Measurements from ENCODE around the gene IFNGR2.
A peak's percentile ranks its signal among the peaks of the same experiment; 100 is the strongest.
"Not testable (repeated sequence)": the region's sequence is repeated elsewhere in the genome, so short reads cannot be mapped to it uniquely, and the experiment has no call there.

The IFNGR2 gene

DNA sequence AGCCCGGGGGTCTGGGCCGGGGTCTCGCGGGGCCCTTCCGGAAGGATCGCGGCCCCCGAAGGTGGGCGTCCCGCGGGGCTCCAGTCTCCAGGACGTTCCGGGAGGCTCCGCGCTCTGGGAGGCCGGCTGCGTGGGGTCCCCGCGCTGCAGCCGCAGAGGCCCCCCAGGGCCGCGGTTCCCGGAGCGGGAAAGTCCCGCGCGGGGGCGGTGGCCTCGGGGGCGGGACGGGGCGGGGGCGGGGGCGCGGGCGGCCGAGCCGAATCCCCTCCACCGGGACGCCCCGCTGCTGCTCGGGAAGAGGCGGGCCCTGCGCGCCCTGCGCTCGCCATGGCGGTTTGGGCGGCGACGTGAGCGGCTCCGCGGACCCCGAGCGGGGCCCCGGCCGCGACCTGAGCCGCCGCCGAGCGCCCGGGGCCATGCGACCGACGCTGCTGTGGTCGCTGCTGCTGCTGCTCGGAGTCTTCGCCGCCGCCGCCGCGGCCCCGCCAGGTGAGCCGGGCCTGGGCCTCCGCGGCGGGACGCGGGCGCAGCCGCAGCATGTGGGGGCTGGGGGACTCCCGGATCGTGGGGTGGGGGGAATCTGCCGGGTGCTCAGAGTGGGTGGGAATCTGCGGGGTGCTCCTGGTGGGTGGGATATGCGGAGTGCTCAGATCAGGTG lies at the start of gene IFNGR2:
TSS of gene IFNGR2 (plus strand) at position 286 of the 658 bp plus-strand sequence. CDS start at position 417, 131 bp downstream.
- DNase-seq (ENCODE audit: low read depth in 2 of 2, low spot score in 1 of 2), result peak in 1 of 2 donors; percentile 4

DNA sequence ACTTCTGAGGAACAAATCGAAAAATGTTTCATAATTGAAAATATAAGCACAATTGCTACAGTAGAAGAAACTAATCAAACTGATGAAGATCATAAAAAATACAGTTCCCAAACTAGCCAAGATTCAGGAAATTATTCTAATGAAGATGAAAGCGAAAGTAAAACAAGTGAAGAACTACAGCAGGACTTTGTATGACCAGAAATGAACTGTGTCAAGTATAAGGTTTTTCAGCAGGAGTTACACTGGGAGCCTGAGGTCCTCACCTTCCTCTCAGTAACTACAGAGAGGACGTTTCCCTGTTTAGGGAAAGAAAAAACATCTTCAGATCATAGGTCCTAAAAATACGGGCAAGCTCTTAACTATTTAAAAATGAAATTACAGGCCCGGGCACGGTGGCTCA lies 47.9 kb upstream of the IFNGR2 start:
- no peak for DNase-seq (ENCODE audit: low read depth in 2 of 2, low spot score in 1 of 2)

DNA sequence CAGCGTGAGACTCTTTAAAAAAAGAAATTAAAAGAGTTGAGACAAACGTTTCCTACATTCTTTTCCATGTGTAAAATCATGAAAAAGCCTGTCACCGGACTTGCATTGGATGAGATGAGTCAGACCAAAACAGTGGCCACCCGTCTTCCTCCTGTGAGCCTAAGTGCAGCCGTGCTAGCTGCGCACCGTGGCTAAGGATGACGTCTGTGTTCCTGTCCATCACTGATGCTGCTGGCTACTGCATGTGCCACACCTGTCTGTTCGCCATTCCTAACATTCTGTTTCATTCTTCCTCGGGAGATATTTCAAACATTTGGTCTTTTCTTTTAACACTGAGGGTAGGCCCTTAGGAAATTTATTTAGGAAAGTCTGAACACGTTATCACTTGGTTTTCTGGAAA lies 47.2 kb upstream of the IFNGR2 start:
- no peak for DNase-seq (ENCODE audit: low read depth in 2 of 2, low spot score in 1 of 2)

GRCh38 chr21:33357177-33357576 lies 46.0 kb upstream of the IFNGR2 start:
- no peak for DNase-seq (ENCODE audit: low read depth in 2 of 2, low spot score in 1 of 2)

GRCh38 chr21:33359446-33359845 lies 43.8 kb upstream of the IFNGR2 start:
- DNase-seq (ENCODE audit: low read depth in 2 of 2, low spot score in 1 of 2), result no peak

DNA sequence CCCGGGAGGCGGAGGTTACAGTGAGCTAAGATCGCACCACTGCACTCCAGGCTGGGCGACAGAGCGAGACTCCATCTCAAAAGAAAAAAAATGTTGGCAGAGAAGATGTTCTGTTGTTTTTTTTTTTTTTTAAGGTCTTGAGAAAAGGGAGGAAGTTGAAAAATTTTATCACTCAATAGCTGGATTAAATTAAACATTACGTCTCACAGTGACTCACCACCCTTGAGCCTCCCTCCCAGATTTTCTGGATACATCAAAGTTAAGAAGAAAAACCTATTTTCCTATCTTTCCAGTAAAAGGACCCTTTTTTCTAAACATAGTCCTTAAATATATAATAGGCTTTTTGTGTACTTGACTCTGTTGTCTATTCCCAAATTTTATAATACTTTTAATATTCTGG lies 42.9 kb upstream of the IFNGR2 start:
- no peak for DNase-seq (ENCODE audit: low read depth in 2 of 2, low spot score in 1 of 2)

GRCh38 chr21:33360881-33361602 lies 42.2 kb upstream of the IFNGR2 start:
- DNase-seq (ENCODE audit: low read depth in 2 of 2, low spot score in 1 of 2), result peak; percentile 78 to 82

DNA sequence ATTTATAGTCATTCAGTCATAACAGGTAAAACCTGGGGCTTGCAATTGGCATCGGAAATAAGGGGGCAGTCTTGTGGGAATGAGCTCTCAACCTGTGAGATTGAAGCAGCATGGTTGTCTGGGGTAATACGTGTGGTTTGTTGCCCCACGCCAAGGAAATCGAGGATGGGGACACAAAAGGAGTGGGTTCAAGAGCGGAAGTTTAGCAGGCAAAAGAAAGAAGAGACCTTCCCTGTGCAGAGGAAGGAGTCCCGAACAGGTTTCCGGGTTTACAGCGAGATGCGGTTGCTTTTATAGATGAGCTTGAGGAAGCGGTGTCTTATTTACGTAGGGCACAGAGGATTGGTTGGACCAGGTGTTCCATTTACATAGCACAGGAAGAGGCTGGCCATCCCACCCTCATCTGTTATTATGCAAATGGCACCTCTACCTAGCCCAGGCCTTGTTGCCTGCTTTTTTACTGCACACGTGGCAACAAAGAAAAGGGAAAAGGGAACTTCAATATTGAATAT lies 41.1 kb upstream of the IFNGR2 start:
- peak in 1 of 2 donors; percentile 40 for DNase-seq (ENCODE audit: low read depth in 2 of 2, low spot score in 1 of 2)

DNA sequence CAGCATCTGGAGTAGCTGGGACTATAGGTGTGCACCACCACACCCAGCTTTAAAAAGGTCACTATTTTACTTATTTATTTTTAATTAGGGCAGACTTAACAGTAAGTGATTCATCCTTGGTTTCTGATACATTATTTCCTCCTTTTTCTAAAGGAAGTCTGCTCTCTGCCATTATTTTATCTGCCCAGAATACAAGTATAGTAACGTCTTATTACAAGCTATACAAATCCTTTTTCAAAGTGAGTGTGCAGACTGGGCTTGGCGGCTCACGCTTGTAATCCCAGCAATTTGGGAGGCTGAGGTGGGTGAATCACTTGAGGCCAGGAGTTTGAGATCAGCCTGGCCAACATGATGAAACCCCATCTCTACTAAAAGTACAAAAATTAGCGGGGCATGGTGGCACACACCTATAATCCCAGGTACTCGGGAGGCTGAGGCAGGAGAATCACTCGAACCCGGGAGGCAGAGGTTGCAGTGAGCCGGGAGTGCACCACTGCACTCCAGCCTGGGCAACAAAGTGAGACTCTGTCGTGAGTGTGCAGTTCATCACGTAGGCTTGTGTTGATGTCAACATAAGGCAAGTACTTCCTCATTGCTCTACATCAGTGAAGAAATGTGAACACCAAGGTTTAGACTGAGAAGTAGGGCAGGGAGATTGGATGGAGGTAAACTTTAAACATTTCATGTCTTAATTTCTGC lies 39.2 kb upstream of the IFNGR2 start:
- DNase-seq (ENCODE audit: low read depth in 2 of 2, low spot score in 1 of 2), result not testable (repeated sequence)

DNA sequence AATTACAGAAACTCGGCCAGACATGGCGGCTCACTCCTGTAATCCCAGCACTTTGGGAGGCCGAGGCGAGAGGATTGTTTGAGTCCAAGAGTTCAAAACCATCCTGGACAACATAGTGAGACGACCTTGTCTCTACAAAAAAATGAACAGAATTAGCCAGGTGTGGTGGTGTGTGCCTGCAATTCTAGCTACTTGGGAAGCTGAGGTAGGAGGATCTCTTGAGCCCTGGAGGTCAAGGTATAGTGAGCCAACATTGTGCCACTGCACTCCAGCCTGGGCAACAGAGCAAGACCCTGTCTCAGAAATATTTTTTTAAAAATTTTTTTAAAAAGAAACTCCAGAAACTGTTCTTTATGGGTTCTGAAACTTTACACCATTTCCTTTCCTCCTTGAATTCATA lies 38.4 kb upstream of the IFNGR2 start:
- DNase-seq (ENCODE audit: low read depth in 2 of 2, low spot score in 1 of 2), result no peak

DNA sequence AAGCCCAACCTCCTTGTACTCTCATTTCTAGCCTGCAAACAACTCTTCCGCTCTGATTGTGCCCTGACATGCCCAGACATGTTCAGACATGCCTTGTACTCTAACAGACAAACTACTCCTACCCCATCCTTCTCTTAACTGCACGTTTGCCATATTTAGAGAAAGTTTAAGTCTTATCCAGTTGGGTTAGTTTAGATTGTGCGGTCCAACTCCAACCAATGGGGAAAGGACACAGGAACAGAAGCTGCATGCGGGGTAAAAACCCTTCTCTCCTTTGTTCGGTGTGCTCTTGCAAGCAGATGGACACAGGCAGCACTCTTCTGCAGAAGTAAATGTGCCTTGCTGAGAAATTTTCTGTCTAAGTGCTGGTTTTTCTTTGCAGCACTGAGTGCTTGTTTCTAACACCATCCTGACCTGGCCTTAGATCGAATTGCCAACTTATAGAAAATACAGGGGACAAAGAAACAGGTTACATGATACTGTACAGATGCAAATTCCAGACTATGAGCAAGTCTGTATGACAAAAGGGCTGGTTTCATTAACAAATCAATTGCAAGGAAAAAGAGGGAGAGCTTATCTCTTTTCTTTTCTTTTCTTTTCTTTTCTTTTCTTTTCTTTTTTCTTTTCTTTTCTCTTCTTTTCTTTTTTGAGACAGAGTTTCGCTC lies 35.8 kb upstream of the IFNGR2 start:
- DNase-seq (ENCODE audit: low read depth in 2 of 2, low spot score in 1 of 2), result no peak

GRCh38 chr21:33368124-33368523 lies 35.1 kb upstream of the IFNGR2 start:
- DNase-seq (ENCODE audit: low read depth in 2 of 2, low spot score in 1 of 2), result no peak

GRCh38 chr21:33368576-33368975 lies 34.6 kb upstream of the IFNGR2 start:
- no peak for DNase-seq (ENCODE audit: low read depth in 2 of 2, low spot score in 1 of 2)

DNA sequence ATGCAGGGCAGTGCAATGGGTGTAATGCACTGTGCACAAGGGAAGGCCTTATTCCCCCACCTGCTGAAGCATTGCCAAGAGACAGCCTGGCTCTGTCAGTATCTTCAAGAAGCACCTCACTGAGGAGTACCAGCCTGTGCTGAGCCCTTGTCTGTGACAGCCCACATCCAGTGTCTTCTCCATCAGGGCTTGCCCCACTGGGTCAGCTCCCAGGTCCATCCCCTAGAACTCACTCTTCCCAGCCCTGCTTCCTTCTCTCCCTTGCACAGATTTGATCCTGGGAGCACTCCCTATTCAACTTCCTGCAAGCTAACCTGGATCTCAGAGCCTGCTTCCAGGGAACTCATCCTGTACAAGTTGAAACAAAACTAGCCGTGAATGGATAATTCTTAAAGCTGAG lies 33.6 kb upstream of the IFNGR2 start:
- DNase-seq (ENCODE audit: low read depth in 2 of 2, low spot score in 1 of 2), result no peak

DNA sequence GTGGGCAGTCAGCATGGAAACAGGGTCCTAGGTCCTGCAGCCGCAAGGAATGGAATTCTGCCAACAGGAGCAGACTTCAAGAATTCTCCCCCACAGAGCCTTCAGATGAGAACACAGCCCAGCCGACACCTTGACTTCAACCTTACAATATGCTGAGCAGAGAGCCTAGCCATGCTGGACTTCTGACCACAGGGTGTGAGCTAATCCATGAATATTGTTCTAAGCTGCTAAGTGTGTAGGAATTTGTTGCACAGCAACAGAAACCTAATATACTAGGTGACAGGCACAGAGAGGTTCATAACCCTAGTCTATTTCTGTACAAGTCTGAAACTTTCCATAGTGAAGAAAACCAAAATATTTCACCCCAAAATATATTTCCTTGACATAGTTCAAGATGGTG lies 32.9 kb upstream of the IFNGR2 start:
- DNase-seq (ENCODE audit: low read depth in 2 of 2, low spot score in 1 of 2), result no peak

DNA sequence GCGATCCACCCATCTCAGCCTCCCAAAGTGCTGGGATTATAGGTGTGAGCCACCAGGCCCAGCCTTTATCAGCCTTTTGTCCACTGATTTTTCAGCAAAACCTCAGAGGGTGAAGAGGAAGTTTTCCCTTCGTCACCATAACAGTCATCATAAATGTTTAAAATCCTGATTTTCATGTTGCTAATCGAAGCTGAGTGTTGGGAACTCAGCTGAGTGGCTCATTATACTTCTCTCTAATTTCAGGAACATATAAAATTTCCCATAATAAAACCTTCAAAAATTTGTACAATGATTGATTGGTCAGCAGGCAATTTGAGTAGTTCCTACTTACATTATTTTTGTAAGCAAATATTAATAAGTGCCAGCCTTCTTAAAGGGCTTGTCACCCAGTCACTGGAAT lies 31.8 kb upstream of the IFNGR2 start:
- DNase-seq (ENCODE audit: low read depth in 2 of 2, low spot score in 1 of 2), result no peak

DNA sequence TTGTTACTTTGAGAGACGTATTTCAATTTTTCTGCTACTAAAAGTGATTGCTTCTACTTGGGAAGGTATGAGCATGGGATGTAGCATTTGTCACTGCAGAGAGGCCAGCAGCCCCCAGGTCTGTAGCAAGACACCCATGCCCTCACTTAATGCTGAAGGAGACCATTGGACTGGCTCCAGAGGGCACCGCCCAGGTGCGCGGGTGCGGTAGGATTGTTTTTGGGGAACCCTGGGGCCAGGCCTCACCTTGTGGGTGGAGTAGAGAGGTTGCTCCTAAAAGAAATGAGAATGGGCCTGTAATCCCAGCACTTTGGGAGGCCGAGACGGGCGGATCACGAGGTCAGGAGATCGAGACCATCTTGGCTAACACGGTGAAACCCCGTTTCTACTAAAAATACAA lies 30.6 kb upstream of the IFNGR2 start:
- no peak for DNase-seq (ENCODE audit: low read depth in 2 of 2, low spot score in 1 of 2)

- no peak for DNase-seq (ENCODE audit: low read depth in 2 of 2, low spot score in 1 of 2)
Observed at GRCh38 chr21:33373451-33373850, 29.8 kb upstream of the IFNGR2 start.

DNA sequence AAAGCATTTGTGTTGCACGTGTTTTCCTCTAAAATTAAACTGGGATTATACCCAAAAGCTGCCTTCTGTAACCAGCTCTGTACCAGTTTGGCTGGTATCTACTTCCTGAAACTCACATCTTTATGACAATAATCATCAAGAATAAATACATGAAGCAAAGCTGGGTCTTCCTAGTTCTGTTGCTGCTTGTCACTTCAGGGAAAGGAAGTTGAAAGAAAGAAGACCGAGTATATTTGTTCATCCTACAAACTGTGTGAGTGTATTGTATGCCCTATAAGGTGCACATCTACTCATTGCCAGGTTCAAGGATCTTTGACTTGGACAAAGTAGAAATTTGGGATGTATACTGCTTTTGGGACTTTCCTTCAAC lies 29.1 kb upstream of the IFNGR2 start:
- DNase-seq (ENCODE audit: low read depth in 2 of 2, low spot score in 1 of 2), result no peak

DNA sequence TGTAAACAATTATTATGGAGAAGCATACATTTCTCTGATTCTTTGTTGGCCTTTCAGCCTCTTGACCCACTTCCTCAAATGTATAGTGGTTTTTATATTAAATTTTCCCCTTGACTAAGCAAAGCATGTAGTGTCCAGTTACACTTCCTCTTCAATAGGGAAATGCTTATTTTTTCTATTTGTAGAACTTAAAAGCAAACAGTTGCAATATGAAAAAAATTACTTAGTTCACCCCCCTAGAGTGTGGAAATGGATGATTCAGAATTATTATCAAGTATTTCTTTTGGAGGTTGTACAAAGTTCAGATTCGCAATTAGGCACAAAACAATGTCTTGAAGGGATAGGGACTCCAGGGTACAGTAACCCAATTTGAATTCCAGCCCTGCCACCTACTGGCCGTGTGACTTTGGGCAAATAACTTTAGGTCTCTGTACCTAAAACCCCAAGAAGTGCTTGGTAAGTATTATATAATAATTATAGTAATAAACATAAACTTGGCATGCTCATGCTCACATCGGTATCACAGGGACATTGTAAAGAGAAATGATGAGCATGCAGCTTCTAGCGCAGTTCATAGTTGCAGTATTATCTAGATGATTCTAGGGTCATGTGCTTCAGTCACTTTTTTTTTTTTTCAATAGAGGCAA lies 28.6 kb upstream of the IFNGR2 start:
- DNase-seq (ENCODE audit: low read depth in 2 of 2, low spot score in 1 of 2), result peak in 1 of 2 donors; percentile 31

DNA sequence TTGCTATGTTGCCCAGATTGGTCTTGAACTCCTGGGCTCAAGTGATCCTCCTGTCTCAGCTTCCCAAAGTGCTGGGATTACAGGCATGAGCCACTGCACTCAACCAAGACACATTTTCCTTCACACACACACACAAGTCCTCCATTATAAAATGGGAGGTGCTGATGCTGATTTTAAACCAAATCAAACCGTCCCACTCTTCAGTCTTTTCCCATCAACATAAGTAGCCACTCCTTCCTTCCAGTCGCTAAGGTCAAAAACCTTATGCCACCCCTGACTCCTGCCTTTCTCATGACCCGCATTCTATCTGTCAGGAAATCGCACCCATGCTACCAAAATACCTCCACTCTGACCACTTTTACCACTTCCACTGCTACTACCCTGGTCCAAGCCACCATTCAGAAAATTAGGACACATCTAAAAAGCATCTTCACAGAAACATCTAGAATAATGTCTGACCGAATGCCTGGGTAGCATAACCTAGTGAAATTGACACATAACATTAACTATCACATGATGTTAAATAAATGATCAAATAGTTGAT lies 28.0 kb upstream of the IFNGR2 start:
- DNase-seq (ENCODE audit: low read depth in 2 of 2, low spot score in 1 of 2), result no peak
